ENCODE measurements around the gene MIER1.

DNA sequence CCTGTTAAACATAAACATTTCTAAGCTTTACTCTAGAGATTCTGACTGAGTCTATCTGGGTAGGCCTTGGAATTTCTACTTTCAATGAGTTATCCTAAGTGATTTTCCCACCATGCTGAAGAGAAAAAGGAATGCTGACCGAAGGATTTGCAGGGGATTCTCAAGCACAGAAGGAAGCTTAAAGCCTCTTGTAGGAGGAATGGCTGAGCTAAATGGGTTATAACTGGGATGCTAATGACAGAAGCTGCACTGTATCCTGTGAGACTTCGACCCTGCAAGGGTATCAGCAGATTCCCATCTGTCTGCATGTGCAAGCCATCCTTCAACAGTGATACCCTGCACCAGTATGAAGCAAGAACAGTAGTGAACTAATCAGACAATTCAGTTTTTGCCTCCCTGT lies 93.8 kb downstream of the MIER1 start:
- TF ChIP-seq, protein P1, sequence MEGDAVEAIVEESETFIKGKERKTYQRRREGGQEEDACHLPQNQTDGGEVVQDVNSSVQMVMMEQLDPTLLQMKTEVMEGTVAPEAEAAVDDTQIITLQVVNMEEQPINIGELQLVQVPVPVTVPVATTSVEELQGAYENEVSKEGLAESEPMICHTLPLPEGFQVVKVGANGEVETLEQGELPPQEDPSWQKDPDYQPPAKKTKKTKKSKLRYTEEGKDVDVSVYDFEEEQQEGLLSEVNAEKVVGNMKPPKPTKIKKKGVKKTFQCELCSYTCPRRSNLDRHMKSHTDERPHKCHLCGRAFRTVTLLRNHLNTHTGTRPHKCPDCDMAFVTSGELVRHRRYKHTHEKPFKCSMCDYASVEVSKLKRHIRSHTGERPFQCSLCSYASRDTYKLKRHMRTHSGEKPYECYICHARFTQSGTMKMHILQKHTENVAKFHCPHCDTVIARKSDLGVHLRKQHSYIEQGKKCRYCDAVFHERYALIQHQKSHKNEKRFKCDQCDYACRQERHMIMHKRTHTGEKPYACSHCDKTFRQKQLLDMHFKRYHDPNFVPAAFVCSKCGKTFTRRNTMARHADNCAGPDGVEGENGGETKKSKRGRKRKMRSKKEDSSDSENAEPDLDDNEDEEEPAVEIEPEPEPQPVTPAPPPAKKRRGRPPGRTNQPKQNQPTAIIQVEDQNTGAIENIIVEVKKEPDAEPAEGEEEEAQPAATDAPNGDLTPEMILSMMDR (IDR thresholded peaks at IDR 0.05) = no peak
- no peak for TF ChIP-seq POLR2A (IDR thresholded peaks at IDR 0.05)
